NCI-H2107 treated with DMSO at 0.1 percent for 48 hours (cell line): ENCODE data around the gene GADL1.

ENCODE experiments used
- DNase-seq: peaks from one replicate; lab custom pipeline; 2025; ENCODE audit not compliant: unreplicated experiment; lab: John Stamatoyannopoulos, UW

GADL1 gene

DNA sequence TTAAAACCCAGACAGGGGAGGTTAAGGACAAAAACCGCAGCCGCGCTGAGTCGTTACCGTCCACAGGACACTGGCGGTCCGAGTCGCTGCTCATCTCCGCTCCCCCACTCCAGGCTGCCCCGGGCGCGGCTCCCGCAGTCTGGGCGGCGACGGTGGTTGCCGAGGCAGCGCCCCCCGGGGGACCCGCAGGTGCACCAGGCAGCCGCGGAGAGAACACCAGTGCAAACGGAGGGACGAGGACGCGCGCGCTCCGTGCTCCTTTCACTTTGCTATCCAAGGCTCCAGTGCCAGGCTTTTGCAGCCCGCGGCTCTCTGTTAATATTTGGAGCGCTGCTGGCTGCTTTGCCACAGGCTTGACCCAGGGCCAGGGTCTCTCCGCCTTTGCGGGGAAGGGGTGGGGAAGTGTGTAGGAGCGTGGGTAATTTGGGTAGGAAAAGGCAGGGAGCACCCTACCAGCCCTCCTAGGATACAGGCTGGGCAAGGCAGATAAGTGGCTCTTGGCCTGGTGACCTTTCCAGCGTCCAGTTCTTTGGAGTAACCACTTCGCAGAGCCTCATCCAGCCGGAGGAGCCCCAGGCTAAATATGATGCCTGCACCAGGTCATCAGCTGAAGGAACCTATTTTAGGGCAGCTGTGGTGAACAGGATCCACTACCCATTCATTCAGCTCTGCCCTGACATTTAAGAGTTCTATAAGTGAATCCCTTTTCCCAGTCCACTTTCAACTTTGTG is at the start of gene GADL1:
Gene GADL1 (minus strand): TSS at position 141 of the 731 bp plus-strand sequence. CDS start 47 bp downstream, at position 94.
- no peak for DNase-seq

- DNase-seq: no peak
These were observed 49.7 kb upstream of the GADL1 start for GRCh38 chr3:30944124-30944523.

GRCh38 chr3:30943206-30943605 is 48.7 kb upstream of the GADL1 start:
- DNase-seq: no peak

DNA sequence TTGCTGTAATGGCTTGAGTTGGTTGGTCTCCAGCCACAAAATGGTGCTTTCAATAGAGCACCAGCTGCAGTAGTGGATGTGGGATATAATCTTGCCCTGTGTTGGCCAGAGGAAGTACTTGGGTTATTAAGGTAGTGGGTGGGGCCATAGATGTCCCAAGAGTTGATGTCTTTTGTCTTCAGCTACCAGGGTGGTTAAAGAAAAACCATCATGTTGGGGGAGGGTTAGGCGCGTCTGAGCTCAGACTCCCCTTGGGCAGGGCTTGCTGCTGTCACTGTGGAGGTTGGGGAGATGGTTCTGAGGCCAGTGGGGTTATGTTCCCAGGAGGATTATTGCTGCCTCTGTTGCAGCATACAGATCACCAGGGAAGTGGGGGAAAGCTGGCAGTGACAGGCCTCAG is 46.9 kb upstream of the GADL1 start:
- no peak for DNase-seq

- DNase-seq: no peak
These were observed 46.3 kb upstream of the GADL1 start for GRCh38 chr3:30940740-30941139.

GRCh38 chr3:30934208-30934550 is 39.7 kb upstream of the GADL1 start:
- DNase-seq: peak; percentile 38

- DNase-seq: peak; percentile 45
These were observed 39.2 kb upstream of the GADL1 start for GRCh38 chr3:30933478-30934207.

DNA sequence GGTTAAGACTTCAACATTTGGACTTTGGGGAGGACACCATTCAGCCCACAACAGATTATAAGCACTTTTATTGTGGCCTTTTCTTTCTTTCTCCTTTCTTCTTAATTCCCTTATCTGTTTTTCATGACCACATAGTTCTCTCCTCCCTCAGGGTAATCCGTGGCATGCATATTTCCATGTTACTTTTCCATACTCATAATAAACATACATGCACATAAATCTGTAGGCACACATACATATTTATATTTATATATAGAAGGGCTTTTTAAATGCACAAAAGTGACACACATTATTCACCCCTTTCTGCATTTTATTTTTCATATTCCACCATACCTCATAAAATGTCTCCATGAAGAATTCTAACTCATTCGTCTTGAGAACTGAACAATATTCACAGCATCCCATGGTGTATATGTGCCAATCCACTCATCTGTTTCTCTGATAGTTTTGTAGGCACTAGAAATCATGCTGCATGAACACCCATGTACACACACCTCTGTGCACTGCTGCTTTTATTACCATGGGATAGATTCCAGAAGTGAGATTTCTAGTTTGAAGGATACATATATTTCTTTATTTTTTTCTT is 38.1 kb upstream of the GADL1 start:
- DNase-seq: no peak

DNA sequence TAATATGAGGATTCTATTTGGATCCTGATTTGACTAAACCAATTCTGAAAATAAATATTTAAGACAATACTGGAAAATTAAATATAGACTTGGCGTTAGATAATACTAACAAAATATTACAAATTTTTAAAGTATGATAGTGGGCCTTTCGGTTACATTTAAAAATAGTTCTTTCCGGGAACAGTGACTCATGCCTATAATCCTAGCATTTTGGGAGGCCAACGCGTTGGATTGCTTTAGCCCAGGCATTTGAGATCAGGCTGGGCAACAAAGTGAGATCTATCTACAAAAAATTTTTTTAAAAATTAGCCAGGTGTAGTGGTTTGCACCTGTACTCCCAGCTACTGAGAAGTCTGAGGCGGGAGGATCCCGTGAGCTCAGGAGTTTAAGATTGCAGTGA is 30.3 kb upstream of the GADL1 start:
- DNase-seq: no peak

- DNase-seq: no peak
These were observed 25.1 kb upstream of the GADL1 start for GRCh38 chr3:30919564-30919963.

- no peak for DNase-seq
These were observed 24.3 kb upstream of the GADL1 start for GRCh38 chr3:30918761-30919160.

GRCh38 chr3:30915782-30916181 is 21.3 kb upstream of the GADL1 start:
- DNase-seq: no peak

GRCh38 chr3:30914696-30915095 is 20.2 kb upstream of the GADL1 start:
- no peak for DNase-seq

GRCh38 chr3:30913176-30913575 is 18.7 kb upstream of the GADL1 start:
- DNase-seq: no peak

DNA sequence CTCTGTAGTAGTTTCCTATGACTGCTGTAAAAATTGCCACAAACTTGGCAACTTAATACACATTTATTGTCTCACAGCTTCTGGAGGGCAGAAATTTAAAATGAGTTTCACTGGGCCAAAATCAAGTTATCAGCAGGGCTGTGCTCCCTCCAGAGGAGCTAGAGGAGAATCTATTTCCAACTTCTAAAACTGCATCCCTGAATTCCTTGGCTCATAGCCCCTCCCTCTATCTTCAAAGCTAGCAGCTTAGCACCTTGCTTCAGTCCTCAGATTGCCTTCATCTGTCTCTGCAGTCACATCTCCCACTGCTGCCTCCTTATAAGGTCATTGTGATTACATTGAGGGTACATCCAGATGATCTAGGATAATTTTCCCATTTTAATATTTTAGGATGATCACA is 17.8 kb upstream of the GADL1 start:
- DNase-seq: no peak

- DNase-seq: peak; percentile 56
These were observed 14.1 kb upstream of the GADL1 start for GRCh38 chr3:30908456-30909037.

DNA sequence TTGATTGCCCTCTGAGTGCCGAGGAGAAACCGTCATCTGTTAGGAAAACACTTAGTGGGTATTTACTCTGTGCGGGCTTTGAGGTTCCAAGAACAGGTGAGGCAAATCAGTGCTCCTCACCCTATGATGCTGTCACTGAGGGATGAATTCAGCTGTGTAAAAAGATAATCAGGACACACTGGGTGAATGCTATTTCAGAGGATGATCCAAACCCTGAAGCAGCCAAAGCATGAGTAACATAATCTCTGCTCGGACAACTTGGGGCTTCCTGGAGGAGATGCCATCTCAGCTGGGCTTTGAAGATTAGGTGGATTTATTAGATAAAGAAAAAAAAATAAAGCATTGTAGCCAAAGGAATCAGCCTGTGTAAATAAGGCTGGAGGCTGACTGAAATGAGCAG is 10.5 kb upstream of the GADL1 start:
- DNase-seq: no peak

DNA sequence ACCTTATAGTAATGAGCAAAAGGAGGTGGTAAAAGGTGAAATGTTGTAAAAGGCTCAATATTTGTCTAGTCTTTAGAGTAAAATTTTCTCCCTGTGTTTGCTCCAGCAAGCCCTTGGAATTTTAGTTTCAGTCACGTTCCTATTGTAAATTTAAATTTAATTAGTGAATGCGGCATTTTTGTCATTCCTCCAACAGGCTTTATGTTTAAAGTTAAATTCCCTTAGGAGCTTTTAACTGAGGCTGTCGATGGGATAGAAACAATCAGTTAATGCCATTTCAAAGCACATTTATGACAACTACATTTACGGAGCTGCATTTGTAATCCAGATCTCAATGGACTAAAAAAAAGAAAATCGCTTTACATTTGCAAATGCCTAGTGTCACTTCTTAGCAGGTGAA is 868 bp upstream of the GADL1 start:
- no peak for DNase-seq

DNA sequence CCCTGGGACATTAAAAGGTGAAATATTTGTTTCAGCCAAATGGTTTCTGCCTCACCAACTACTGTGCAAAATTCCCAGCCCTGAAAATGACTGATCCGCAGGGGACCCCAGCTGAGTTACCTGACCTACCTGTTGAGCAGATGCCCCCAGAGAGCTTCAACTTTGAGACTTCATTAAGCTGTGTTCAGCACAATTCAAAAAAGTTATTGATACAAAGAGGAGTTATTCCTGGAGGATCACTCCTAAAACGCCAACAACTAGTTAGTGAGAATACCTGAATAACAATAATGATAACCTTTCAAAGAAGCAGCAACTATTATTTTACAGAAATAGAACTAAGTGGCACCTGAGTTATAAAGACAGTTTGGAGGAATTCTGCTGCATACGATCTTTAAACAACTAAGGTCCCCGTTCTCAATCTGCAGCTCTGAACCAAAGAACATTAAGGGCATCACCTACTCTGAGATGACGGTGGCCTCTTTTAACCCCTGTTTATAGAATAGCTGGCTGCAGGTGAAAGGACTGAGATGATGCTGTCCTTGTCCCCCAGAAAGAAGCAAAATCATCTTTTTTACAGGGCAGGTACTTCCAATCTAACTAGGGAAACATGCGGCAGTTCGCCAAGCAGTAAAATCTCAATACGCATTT is 659 bp downstream of the GADL1 start:
- no peak for DNase-seq

GRCh38 chr3:30890907-30891306 is 3.6 kb downstream of the GADL1 start:
- no peak for DNase-seq

- no peak for DNase-seq
These were observed 7.6 kb downstream of the GADL1 start for GRCh38 chr3:30886888-30887287.
